Tibial nerve (tissue), 3 donors: Measurements from ENCODE around the gene ABCC10.

Experiments used
- CTCF ChIP-seq, 5 experiments: fragments of 200-600 bp in 3 of 5; fragments of 450-650 bp in 2 of 5; sonication (generic) in 3 of 5; IDR thresholded peaks; one replicate each; pipeline ENCODE4 v1.5.1; 2016 to 2019; ENCODE audit warnings: antibody characterized with exemption in 5 of 5, mild to moderate bottlenecking in 3 of 5, moderate library complexity in 2 of 5
- POLR2A ChIP-seq, 2 donors: fragments of 450-650 bp; IDR thresholded peaks; one replicate each; pipeline ENCODE4 v1.6.1; 2017; ENCODE audit warnings: antibody characterized with exemption in 2 of 2, mild to moderate bottlenecking in 2 of 2, moderate library complexity in 2 of 2

GRCh38 chr6:43396408-43397149 lies 30.8 kb upstream of the ABCC10 start:
- TF ChIP-seq CTCF (IDR thresholded peaks at IDR 0.05), result no peak
- TF ChIP-seq POLR2A (IDR thresholded peaks at IDR 0.05), result no peak
